H1 (cell line): ENCODE results near the gene KLC4. TPM values are rescaled to one million over a fixed set of nuclear protein-coding genes. Genes with fewer than 3 reads are reported as not detected.

ENCODE experiments used
- CBX8 ChIP-seq: fragments of 300-800, 300-1000 bp; sonication (generic); IDR thresholded peaks from 2 replicates; pipeline ENCODE4 v1.7.1; 2016; ENCODE audit warnings: low read depth, low read length, borderline replicate concordance
- CEBPB ChIP-seq: IDR thresholded peaks from 2 replicates; pipeline ENCODE4 v1.6.1; 2012; ENCODE audit warnings: low read depth, low read length
- HDAC2 ChIP-seq, 2 experiments: fragments of 300-600 bp in 1 of 2; sonication (generic) in 1 of 2; IDR thresholded peaks; 2 replicates each; pipeline ENCODE4 v1.6.1; 2011 to 2012; ENCODE audit warnings: low read depth in 2 of 2, low read length in 2 of 2, mild to moderate bottlenecking in 2 of 2, moderate library complexity in 2 of 2, borderline replicate concordance in 1 of 2, inconsistent platforms in 1 of 2
- KDM4A ChIP-seq: IDR thresholded peaks from one replicate; pipeline ENCODE4 v1.7.1; 2012; ENCODE audit warnings: low read depth, mild to moderate bottlenecking, moderate library complexity, low read length, inconsistent platforms; ENCODE audit not compliant: severe bottlenecking
- TAF7 ChIP-seq: optimal IDR thresholded peaks from 2 replicates; pipeline ENCODE3; 2011; ENCODE audit warnings: low read depth, mild to moderate bottlenecking, inconsistent platforms, low read length, moderate library complexity, borderline replicate concordance
- ZNF274 ChIP-seq: IDR thresholded peaks from 2 replicates; pipeline ENCODE4 v1.7.0; 2012; ENCODE audit warnings: low read length, borderline replicate concordance; ENCODE audit errors: extremely low read depth
- polyA plus RNA-seq, 7 experiments: library from polyadenylated mRNA; depleted of rRNA in 3 of 7; stranded (reverse) in 5 of 7; unstranded in 2 of 7; fragments of >200 nt in 5 of 7; fragments of 200-250 nt in 2 of 7; gene quantifications; 1 replicate in 5 of 7; 2 replicates in 1 of 7; 4 replicates in 1 of 7; pipeline versions ENCODE4 v1.2.1 to v1.2.3, GENCODE V29; 2011 to 2013; ENCODE audit warnings: missing spikeins in 2 of 7, mixed read lengths in 2 of 7
- total RNA-seq: library from RNA; stranded (reverse); fragmentation: NEBNext Ultra II Directional; extraction: Animal tissue kit (Norgen Biotek cat#: 25700); gene quantifications from 2 replicates; pipeline ENCODE4 v1.2.1, GENCODE V29; 2021
- TF ChIP-seq, protein P1 (sequence below): IDR thresholded peaks from 2 replicates; pipeline ENCODE4 v1.6.1; 2012; ENCODE audit warnings: inconsistent platforms
- TF ChIP-seq, protein P2 (sequence below): IDR thresholded peaks from 2 replicates; pipeline ENCODE4 v1.6.1; 2011; ENCODE audit warnings: low read depth, mild to moderate bottlenecking, low read length; ENCODE audit not compliant: insufficient read depth

KLC4 gene
- total and polyA plus RNA-seq, 2 of the 8 experiments (the other 6 are each of a cell fraction or from before 2014, with no cell fraction given), result 15.7 to 28.5 TPM

DNA sequence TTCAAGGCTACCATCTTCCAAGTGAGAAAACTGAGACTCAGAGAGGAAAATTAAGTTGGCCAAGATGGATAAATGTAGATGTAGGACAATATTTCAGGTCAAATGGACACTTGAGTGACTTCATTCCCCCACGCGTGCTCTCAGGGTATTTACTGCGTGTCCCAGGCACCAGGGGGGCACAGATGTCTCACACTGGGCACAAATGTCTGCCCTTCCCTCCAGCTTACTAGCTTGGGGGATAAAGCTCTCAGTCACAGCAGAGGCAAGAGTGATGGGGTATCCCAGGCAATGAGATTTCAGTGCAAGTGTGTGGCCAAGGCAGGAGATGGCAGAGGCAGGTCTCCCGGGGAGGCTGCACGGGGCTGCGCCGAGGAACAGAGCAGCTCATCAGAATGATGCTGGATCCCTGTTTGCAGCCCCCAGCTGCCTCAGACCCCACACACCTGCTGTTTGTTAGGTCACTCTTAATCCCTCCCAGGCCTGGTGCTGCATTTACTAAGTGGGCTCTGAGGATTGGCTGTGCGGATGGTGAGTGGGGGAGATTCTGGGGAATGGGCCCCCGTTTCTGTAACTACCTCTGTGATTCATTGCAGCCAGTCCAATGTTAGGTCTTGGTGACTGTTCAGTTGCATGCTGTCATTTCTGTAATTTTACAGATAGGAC lies 60.8 kb downstream of the KLC4 start (continued):
- TF ChIP-seq HDAC2 (IDR thresholded peaks at IDR 0.05; ENCODE audit: borderline replicate concordance in 1 of 2, low read depth in 2 of 2, low read length in 2 of 2) (no peak), TAF7 (no peak), CBX8 (no peak), KDM4A (no peak), ZNF274 (no peak), CEBPB (no peak)
- TF ChIP-seq, protein P1, sequence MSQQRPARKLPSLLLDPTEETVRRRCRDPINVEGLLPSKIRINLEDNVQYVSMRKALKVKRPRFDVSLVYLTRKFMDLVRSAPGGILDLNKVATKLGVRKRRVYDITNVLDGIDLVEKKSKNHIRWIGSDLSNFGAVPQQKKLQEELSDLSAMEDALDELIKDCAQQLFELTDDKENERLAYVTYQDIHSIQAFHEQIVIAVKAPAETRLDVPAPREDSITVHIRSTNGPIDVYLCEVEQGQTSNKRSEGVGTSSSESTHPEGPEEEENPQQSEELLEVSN, result no peak
- TF ChIP-seq, protein P2, sequence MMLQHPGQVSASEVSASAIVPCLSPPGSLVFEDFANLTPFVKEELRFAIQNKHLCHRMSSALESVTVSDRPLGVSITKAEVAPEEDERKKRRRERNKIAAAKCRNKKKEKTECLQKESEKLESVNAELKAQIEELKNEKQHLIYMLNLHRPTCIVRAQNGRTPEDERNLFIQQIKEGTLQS, result no peak
